ENCODE measurements around the gene CCM2. TPM values are rescaled to one million over a fixed set of nuclear protein-coding genes. Genes with fewer than 3 reads are reported as not detected.

The CCM2 gene
- total RNA-seq, 1 donor from 2014 or later, result 35.7 TPM

GRCh38 chr7:45055594-45056219, 55.7 kb downstream of the CCM2 start:
- no peaks in the 10 kb centered on the region for H3K9me3 Mint-ChIP-seq
- TF ChIP-seq CTCF (conservative IDR thresholded peaks at IDR 0.05), result no peak
- H3K4me1 Mint-ChIP-seq, result no peaks in the 10 kb centered on the region
- H3K27ac Mint-ChIP-seq (ENCODE audit: unreplicated experiment), result no peak overlapping the region
- H3K27me3 Mint-ChIP-seq (ENCODE audit: low read depth), result no peaks in the 10 kb centered on the region
- no peak for DNase-seq (ENCODE audit: low read depth, low spot score)
- H3K4me3 Mint-ChIP-seq, result no peak overlapping the region
- H3K36me3 Mint-ChIP-seq (ENCODE audit: low read depth), result peaks cover 2% of the 10 kb centered on the region

GRCh38 chr7:45057878-45058277, 57.9 kb downstream of the CCM2 start:
- DNase-seq (ENCODE audit: low read depth, low spot score), result no peak
- Mint-ChIP-seq H3K27ac (ENCODE audit: unreplicated experiment) (no peak overlapping the region), H3K27me3 (ENCODE audit: low read depth) (no peaks in the 10 kb centered on the region), H3K4me1 (no peaks in the 10 kb centered on the region), H3K9me3 (no peaks in the 10 kb centered on the region), H3K4me3 (no peak overlapping the region), H3K36me3 (ENCODE audit: low read depth) (peaks cover 2% of the 10 kb centered on the region)
- no peak for TF ChIP-seq CTCF (conservative IDR thresholded peaks at IDR 0.05)

- peak overlapping the region; percentile 31 for H3K27ac Mint-ChIP-seq (ENCODE audit: unreplicated experiment)
- no peak overlapping the region for H3K4me3 Mint-ChIP-seq
- peaks cover 2% of the 10 kb centered on the region for H3K36me3 Mint-ChIP-seq (ENCODE audit: low read depth)
Observed at GRCh38 chr7:45060295-45060694, 60.3 kb downstream of the CCM2 start.

GRCh38 chr7:45061352-45061751, 61.4 kb downstream of the CCM2 start:
- Mint-ChIP-seq H3K27me3 (ENCODE audit: low read depth) (no peaks in the 10 kb centered on the region), H3K4me1 (no peaks in the 10 kb centered on the region), H3K36me3 (ENCODE audit: low read depth) (no peaks in the 10 kb centered on the region), H3K27ac (ENCODE audit: unreplicated experiment) (no peak overlapping the region), H3K4me3 (no peak overlapping the region), H3K9me3 (no peaks in the 10 kb centered on the region)
- no peak for TF ChIP-seq CTCF (conservative IDR thresholded peaks at IDR 0.05)
- no peak for DNase-seq (ENCODE audit: low read depth, low spot score)

More at GRCh38 chr7:45060295-45060694, 60.3 kb downstream of the CCM2 start:
- DNase-seq (ENCODE audit: low read depth, low spot score), result no peak
- no peak for TF ChIP-seq CTCF (conservative IDR thresholded peaks at IDR 0.05)
- H3K4me1 Mint-ChIP-seq, result no peaks in the 10 kb centered on the region
- no peaks in the 10 kb centered on the region for H3K9me3 Mint-ChIP-seq
- H3K27me3 Mint-ChIP-seq (ENCODE audit: low read depth), result no peaks in the 10 kb centered on the region

- no peaks in the 10 kb centered on the region for H3K4me1 Mint-ChIP-seq
- DNase-seq (ENCODE audit: low read depth, low spot score), result no peak
- no peaks in the 10 kb centered on the region for H3K27me3 Mint-ChIP-seq (ENCODE audit: low read depth)
- H3K4me3 Mint-ChIP-seq, result no peak overlapping the region
- no peaks in the 10 kb centered on the region for H3K36me3 Mint-ChIP-seq (ENCODE audit: low read depth)
- H3K27ac Mint-ChIP-seq (ENCODE audit: unreplicated experiment), result no peak overlapping the region
- TF ChIP-seq CTCF (conservative IDR thresholded peaks at IDR 0.05), result no peak
- H3K9me3 Mint-ChIP-seq, result no peaks in the 10 kb centered on the region
Observed at GRCh38 chr7:45061806-45062425, 61.9 kb downstream of the CCM2 start.

Data from neural crest cell (in vitro differentiated cells).